ENCODE data around the gene COMMD3. TPM values are rescaled to one million over a fixed set of nuclear protein-coding genes. Genes with fewer than 3 reads are reported as not detected.

The COMMD3 gene
- total RNA-seq, 1 experiment from 2014 or later, result 35.6 TPM

DNA sequence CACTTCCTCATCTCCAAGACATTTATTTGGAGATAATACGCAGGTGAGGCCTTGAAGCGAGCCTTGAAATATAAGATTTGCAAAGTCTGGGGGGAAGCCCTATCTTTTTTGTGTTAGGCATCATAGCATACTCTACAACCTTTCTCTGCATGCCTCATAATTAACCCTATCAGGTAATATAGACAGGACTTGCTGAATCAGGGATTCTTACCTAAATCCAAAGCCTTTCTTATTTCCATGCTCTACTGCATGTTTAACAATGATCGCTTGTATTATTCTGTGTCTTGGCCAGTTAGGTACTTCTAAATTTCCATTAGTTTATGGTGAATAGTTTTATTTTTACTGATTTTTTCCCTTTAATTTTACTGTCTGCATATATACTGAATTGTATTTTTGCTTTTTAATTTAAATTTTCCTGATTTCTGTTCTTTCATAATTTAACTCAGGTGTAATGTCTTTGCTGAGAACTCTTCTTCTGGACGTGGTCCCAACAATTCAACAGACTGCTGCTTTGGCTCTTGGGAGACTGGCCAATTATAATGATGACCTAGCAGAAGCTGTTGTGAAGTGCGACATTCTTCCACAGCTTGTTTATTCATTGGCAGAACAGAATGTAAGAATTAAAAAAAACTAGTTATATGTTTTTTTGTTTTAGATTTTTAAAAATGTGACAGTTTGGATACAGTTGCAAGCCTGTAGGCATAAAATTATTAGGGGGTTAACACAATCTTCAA is 48.4 kb downstream of the COMMD3 start:
- in situ Hi-C loops (cut with HindIII; ENCODE audit: low pct_unique_long_range_greater_than_20kb, low sequenced_read_pairs) (no loop called here), intact Hi-C loops (cut with micrococcal nuclease; ENCODE audit: unreplicated experiment) (no loop called here)
- no peak overlapping the region for H3K4me3 ChIP-seq (ENCODE audit: low read depth in 2 of 2, low read length in 2 of 2)
- no peaks in the 10 kb centered on the region for H3K36me3 ChIP-seq (ENCODE audit: control insufficient read depth, insufficient read depth, low read length)
- ChIA-PET POLR2A (no interaction called here), CTCF (no interaction called here)
- H3K27me3 ChIP-seq (ENCODE audit: control insufficient read depth, insufficient read depth, low read length), result no peaks in the 10 kb centered on the region
- DNase-seq (ENCODE audit: low read depth, low spot score), result no peak
- H3K27ac ChIP-seq (ENCODE audit: low read length), result no peak overlapping the region
- no peaks in the 10 kb centered on the region for H3K4me1 ChIP-seq (ENCODE audit: control insufficient read depth, insufficient read depth, low read length)
- ATAC-seq, result no peak
- no TSS peak for BruUV-seq (replicated peaks)
- TF ChIP-seq, protein P1, sequence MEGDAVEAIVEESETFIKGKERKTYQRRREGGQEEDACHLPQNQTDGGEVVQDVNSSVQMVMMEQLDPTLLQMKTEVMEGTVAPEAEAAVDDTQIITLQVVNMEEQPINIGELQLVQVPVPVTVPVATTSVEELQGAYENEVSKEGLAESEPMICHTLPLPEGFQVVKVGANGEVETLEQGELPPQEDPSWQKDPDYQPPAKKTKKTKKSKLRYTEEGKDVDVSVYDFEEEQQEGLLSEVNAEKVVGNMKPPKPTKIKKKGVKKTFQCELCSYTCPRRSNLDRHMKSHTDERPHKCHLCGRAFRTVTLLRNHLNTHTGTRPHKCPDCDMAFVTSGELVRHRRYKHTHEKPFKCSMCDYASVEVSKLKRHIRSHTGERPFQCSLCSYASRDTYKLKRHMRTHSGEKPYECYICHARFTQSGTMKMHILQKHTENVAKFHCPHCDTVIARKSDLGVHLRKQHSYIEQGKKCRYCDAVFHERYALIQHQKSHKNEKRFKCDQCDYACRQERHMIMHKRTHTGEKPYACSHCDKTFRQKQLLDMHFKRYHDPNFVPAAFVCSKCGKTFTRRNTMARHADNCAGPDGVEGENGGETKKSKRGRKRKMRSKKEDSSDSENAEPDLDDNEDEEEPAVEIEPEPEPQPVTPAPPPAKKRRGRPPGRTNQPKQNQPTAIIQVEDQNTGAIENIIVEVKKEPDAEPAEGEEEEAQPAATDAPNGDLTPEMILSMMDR (IDR thresholded peaks at IDR 0.05), result no peak
- TF ChIP-seq, protein P2, sequence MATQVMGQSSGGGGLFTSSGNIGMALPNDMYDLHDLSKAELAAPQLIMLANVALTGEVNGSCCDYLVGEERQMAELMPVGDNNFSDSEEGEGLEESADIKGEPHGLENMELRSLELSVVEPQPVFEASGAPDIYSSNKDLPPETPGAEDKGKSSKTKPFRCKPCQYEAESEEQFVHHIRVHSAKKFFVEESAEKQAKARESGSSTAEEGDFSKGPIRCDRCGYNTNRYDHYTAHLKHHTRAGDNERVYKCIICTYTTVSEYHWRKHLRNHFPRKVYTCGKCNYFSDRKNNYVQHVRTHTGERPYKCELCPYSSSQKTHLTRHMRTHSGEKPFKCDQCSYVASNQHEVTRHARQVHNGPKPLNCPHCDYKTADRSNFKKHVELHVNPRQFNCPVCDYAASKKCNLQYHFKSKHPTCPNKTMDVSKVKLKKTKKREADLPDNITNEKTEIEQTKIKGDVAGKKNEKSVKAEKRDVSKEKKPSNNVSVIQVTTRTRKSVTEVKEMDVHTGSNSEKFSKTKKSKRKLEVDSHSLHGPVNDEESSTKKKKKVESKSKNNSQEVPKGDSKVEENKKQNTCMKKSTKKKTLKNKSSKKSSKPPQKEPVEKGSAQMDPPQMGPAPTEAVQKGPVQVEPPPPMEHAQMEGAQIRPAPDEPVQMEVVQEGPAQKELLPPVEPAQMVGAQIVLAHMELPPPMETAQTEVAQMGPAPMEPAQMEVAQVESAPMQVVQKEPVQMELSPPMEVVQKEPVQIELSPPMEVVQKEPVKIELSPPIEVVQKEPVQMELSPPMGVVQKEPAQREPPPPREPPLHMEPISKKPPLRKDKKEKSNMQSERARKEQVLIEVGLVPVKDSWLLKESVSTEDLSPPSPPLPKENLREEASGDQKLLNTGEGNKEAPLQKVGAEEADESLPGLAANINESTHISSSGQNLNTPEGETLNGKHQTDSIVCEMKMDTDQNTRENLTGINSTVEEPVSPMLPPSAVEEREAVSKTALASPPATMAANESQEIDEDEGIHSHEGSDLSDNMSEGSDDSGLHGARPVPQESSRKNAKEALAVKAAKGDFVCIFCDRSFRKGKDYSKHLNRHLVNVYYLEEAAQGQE (IDR thresholded peaks at IDR 0.05; ENCODE audit: insufficient read depth in 1 of 2, low read depth in 2 of 2, low read length in 1 of 2), result no peak
- TF ChIP-seq POLR2AphosphoS5 (IDR thresholded peaks at IDR 0.05; ENCODE audit: low read depth, low read length), result no peak
- no peaks in the 10 kb centered on the region for H3K9me3 ChIP-seq (ENCODE audit: control insufficient read depth, insufficient read depth, low read depth, low read length)

DNA sequence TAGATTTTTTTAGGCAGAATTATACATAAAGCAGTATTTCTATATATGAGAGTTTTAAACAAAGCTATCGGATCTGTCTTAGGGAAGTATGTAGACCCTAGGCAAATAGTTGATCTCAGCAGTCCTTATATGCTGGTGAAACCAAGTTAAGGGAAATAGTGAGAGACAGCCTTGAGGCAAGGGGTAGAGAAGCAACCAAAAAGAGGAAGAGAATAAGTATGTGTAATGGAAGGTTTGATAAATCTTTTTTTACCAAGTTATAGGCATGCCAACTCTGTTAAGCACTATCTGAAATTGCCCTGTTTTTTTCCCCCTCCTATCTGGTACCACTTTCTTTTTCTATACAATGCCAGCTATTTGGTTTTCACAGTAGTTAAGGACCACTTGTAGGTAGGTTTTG is 49.0 kb downstream of the COMMD3 start:
- DNase-seq (ENCODE audit: low read depth, low spot score), result no peak
- Histone ChIP-seq H3K36me3 (ENCODE audit: control insufficient read depth, insufficient read depth, low read length) (no peaks in the 10 kb centered on the region), H3K27me3 (ENCODE audit: control insufficient read depth, insufficient read depth, low read length) (no peaks in the 10 kb centered on the region), H3K27ac (ENCODE audit: low read length) (no peak overlapping the region), H3K9me3 (ENCODE audit: control insufficient read depth, insufficient read depth, low read depth, low read length) (no peaks in the 10 kb centered on the region), H3K4me1 (ENCODE audit: control insufficient read depth, insufficient read depth, low read length) (no peaks in the 10 kb centered on the region), H3K4me3 (ENCODE audit: low read depth in 2 of 2, low read length in 2 of 2) (no peak overlapping the region)
- BruUV-seq (replicated peaks), result no TSS peak
- intact Hi-C loops (cut with micrococcal nuclease; ENCODE audit: unreplicated experiment), result no loop called here
- ATAC-seq, result no peak
- ChIA-PET CTCF (no interaction called here), POLR2A (no interaction called here)
- TF ChIP-seq TCF7L2 (IDR thresholded peaks at IDR 0.05; ENCODE audit: low read depth, low read length), result no peak
- no peak for TF ChIP-seq SIN3A (IDR thresholded peaks at IDR 0.05; ENCODE audit: borderline replicate concordance, insufficient read depth, low read depth, low read length)
- TF ChIP-seq, protein P1 (IDR thresholded peaks at IDR 0.05), result no peak
- no peak for TF ChIP-seq POLR2AphosphoS5 (IDR thresholded peaks at IDR 0.05; ENCODE audit: low read depth, low read length)
- TF ChIP-seq, protein P2 (IDR thresholded peaks at IDR 0.05; ENCODE audit: insufficient read depth in 1 of 2, low read depth in 2 of 2, low read length in 1 of 2), result no peak
- in situ Hi-C loops (cut with HindIII; ENCODE audit: low pct_unique_long_range_greater_than_20kb, low sequenced_read_pairs), result no loop called here
